ENCODE results near the gene OPN3. TPM values are rescaled to one million over a fixed set of nuclear protein-coding genes. Genes with fewer than 3 reads are reported as not detected.

The OPN3 gene
- total RNA-seq, 4 donors from 2014 or later = 3.5 to 13.9 (median 4.8) TPM

- no peaks in the 10 kb centered on the region for H3K9me3 ChIP-seq
- H3K4me3 ChIP-seq = no peak overlapping the region
- 75 to 80% methylated on average over 3 of the region's 3 CpGs for WGBS, 2 donors (ENCODE audit: low coverage in 1 of 2)
- H3K27ac ChIP-seq = no peak overlapping the region
- no peak for TF ChIP-seq EP300 (IDR thresholded peaks at IDR 0.05)
- no peak for TF ChIP-seq CTCF (IDR thresholded peaks at IDR 0.05)
- TF ChIP-seq POLR2AphosphoS5 (IDR thresholded peaks at IDR 0.05) = no peak
- TF ChIP-seq POLR2A (IDR thresholded peaks at IDR 0.05) = no peak
- H3K4me1 ChIP-seq = no peaks in the 10 kb centered on the region
- H3K36me3 ChIP-seq = no peaks in the 10 kb centered on the region
- no peak for ATAC-seq
- H3K27me3 ChIP-seq = no peaks in the 10 kb centered on the region
Observed at GRCh38 chr1:241679961-241680360, 39.8 kb upstream of the OPN3 start.

- H3K4me1 ChIP-seq = no peaks in the 10 kb centered on the region
- H3K27me3 ChIP-seq = no peaks in the 10 kb centered on the region
- no peak overlapping the region for H3K27ac ChIP-seq
- no peaks in the 10 kb centered on the region for H3K9me3 ChIP-seq
- no peaks in the 10 kb centered on the region for H3K36me3 ChIP-seq
- 86 to 87% methylated on average over 1 to 4 of the region's 4 CpGs for WGBS, 2 donors (ENCODE audit: low coverage in 1 of 2)
- no peak for ATAC-seq
- TF ChIP-seq POLR2A (IDR thresholded peaks at IDR 0.05) (no peak), POLR2AphosphoS5 (IDR thresholded peaks at IDR 0.05) (no peak), EP300 (IDR thresholded peaks at IDR 0.05) (no peak), CTCF (IDR thresholded peaks at IDR 0.05) (no peak)
- H3K4me3 ChIP-seq = no peak overlapping the region
Observed at GRCh38 chr1:241679404-241679803, 39.2 kb upstream of the OPN3 start.

GRCh38 chr1:241678536-241678935 is 38.4 kb upstream of the OPN3 start:
- Histone ChIP-seq H3K27ac (no peak overlapping the region), H3K36me3 (no peaks in the 10 kb centered on the region), H3K4me3 (no peak overlapping the region), H3K4me1 (no peaks in the 10 kb centered on the region), H3K9me3 (no peaks in the 10 kb centered on the region), H3K27me3 (no peaks in the 10 kb centered on the region)
- WGBS, 2 donors (ENCODE audit: low coverage in 1 of 2) = 80 to 93% methylated on average over 2 of the region's 2 CpGs
- TF ChIP-seq EP300 (IDR thresholded peaks at IDR 0.05) = no peak
- TF ChIP-seq POLR2AphosphoS5 (IDR thresholded peaks at IDR 0.05) = no peak
- no peak for TF ChIP-seq CTCF (IDR thresholded peaks at IDR 0.05)
- TF ChIP-seq POLR2A (IDR thresholded peaks at IDR 0.05) = no peak
- no peak for ATAC-seq

- Histone ChIP-seq H3K36me3 (no peaks in the 10 kb centered on the region), H3K27ac (no peak overlapping the region), H3K27me3 (peaks cover under 1% of the 10 kb centered on the region), H3K9me3 (no peaks in the 10 kb centered on the region), H3K4me1 (no peaks in the 10 kb centered on the region), H3K4me3 (no peak overlapping the region)
- no peak for ATAC-seq
- whole genome bisulfite sequencing, 2 donors (ENCODE audit: low coverage in 1 of 2) = 79% methylated on average over 5 of the region's 5 CpGs
- TF ChIP-seq POLR2AphosphoS5 (IDR thresholded peaks at IDR 0.05) (no peak), CTCF (IDR thresholded peaks at IDR 0.05) (no peak), POLR2A (IDR thresholded peaks at IDR 0.05) (no peak), EP300 (IDR thresholded peaks at IDR 0.05) (no peak)
Observed at GRCh38 chr1:241677201-241677600, 37.0 kb upstream of the OPN3 start.

GRCh38 chr1:241675983-241676382 is 35.8 kb upstream of the OPN3 start:
- Histone ChIP-seq H3K36me3 (no peaks in the 10 kb centered on the region), H3K9me3 (no peaks in the 10 kb centered on the region), H3K27me3 (peaks cover 9% of the 10 kb centered on the region), H3K4me3 (no peak overlapping the region), H3K4me1 (no peaks in the 10 kb centered on the region), H3K27ac (no peak overlapping the region)
- 46 to 73% methylated on average over 4 of the region's 4 CpGs for WGBS, 2 donors (ENCODE audit: low coverage in 1 of 2)
- no peak for ATAC-seq
- TF ChIP-seq CTCF (IDR thresholded peaks at IDR 0.05) = no peak

Data from gastroesophageal sphincter (tissue), 4 donors.